LoVo (cell line): ENCODE data around the gene MBL2.

ENCODE experiments used
- DNase-seq: peaks from one replicate; pipeline ENCODE4 v3.0.0-alpha.2; 2016; ENCODE audit warnings: low spot score

MBL2 gene

DNA sequence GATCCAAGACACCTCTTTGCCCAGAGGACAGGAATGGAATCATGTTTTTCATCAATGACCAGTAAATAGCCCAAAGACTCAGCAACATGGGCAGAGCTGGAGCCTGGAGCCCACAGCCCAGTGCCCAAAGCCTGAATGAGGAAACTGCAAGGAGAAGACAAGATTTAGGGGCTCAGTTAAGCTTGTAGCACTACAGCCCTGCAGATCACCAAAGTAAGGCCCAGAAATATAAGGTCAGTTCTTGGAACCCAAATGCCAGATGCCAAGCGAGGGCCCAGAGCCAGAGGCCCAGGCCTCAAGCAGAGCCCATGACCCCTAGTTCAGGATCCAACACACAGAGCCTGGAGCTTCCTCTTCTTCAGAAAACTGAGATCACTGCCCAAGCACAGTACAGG, 32.4 kb downstream of the MBL2 start:
- DNase-seq = no peak

GRCh38 chr10:52739380-52740154, 33.0 kb downstream of the MBL2 start:
- DNase-seq = no peak

- DNase-seq = no peak
Measured at GRCh38 chr10:52738951-52739350, 33.6 kb downstream of the MBL2 start.

- peak; percentile 62 for DNase-seq
Measured at GRCh38 chr10:52729271-52730104, 43.1 kb downstream of the MBL2 start.

DNA sequence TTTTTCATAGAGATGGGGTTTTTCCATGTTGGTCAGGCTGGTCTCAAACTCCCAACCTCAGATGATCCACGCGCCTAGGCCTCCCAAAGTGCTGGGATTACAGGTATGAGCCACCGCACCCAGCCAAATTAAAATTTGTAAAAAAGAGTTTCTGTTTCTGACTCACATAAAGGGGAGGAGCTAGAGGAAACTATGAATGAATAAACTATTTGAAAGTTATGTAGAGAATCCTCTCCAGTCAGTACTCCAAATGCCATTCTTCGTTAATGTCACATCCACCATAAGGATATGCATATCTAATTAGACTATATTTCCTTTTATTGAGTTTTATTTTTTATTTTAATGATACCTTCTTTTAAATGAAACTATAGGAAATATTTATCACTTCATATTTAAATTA, 52.6 kb downstream of the MBL2 start:
- DNase-seq = no peak
